Mucosa of gallbladder (tissue), 1 donor: ENCODE results near the gene SENP2. TPM values are rescaled to one million over a fixed set of nuclear protein-coding genes. Genes with fewer than 3 reads are reported as not detected.
"Not testable (repeated sequence)": the region's sequence is repeated elsewhere in the genome, so short reads cannot be mapped to it uniquely, and the experiment has no call there.

Source experiments
- DNase-seq: peaks from one replicate; pipeline ENCODE4 v3.0.0-alpha.2; 2020; ENCODE audit warnings: low spot score
- total RNA-seq: library from RNA; stranded (reverse); gene quantifications from one replicate; pipeline ENCODE4 v1.2.1, GENCODE V29; 2021
- donor health status: DM: no; HTN: no; CAD: no.

Gene SENP2
- 35.3 TPM for total RNA-seq

DNA sequence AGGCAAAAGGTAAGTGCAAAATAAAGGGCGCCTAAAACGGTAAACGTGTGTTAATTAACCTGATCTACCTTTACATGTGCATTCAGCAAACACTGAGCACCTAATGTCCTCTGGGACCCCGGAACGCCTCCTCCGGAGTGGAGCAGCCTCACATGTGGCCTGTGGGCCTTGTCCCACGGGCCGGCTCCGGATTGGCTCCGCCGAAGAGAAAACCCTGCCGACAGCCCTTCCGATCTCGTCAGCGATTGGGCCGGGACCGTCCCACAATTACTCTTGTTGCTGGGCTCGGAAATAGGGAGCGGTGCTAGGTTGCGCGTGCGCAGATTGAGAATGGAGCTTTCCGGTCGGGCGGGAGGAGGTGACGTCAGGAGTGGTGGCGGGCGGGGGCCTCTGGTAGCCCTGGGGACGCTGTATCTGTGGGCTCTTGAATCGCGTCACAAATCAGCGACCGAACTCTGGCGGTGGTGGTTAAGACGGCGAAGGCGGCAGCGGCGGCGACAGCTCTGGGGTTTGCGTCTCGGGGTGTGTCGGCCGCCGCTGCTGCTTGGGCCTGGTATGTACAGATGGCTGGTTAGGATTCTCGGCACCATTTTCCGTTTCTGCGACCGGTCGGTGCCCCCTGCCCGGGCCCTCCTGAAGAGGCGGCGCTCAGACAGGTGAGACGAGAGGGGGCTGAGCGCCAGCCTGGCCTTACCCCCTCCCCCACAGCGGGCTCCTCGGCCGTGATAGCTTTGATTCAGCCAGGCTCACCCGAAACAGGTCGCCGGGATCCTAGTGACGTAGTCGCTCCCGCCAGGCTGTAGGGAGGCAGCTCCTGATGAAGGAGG lies at the start of gene SENP2:
SENP2 (plus strand) TSS at position 437 of the 827 bp plus-strand sequence; CDS start at position 556, 119 bp downstream.
- peak; percentile 99 for DNase-seq

DNA sequence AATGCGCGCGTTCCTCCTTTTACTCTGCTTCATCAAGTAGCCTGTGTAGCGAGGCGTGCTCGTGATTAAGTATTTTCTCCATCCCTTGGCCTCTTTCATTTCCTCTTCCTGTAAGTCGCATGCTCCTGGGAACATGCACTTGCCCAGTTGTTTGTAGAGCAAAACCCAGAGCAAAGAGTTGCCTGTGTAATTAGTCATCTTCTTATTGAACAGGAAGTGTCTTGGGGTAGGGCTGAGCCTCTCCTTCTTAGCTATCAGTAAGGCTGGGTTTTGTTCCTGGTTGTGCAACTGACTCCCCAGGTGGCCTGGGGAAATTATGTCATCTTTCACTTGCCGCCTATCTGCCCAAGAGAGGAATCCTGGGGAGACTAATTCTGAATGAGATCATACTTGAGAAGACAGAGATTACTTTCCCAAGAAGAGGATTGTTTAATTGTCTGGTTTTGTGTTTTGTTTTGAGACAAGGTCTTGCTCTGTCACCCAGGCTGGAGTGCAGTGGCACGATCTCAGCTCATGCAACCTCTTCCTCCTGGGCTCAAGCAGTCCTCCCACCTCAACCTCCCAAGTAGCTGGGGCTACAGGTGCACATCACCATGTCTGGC lies 48.6 kb upstream of the SENP2 start:
- DNase-seq = peak; percentile 86

DNA sequence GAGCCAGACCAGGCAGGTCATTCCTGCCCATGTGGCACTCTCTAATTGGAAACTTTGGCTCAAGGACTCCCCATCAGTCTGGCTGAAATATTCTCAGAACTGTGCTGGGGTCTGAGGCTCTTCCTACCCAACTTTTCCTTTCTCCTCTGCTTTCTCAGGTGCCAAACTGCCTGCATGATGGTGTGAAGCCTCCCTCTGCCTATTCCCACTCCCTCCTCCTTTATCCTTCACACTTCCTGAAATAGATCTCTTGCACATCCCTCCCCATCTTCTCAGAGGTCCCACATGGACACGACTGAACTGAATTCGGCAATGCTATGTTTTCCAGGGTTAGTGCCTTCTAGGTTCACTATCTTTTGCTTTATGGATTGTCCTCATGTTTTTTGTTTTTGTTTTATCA lies 46.2 kb upstream of the SENP2 start:
- no peak for DNase-seq

DNA sequence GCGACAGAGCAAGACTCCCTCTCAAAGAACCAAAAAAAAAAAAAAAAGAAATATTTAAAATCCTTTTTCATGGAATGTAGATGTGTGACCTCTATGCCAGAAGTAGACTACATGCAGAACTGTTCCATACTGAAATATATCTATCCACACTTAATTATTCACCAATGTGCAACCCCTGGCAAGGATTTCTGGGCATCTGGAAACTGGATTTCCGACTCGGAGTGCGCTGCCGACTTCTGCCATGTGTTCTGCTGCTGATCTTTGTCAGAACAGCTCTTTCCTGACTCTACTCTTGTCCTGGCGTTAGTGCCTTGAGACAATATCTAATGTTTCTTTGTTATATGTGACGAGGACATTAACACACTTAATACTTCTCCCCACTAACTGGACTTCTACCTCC lies 45.4 kb upstream of the SENP2 start:
- no peak for DNase-seq

DNA sequence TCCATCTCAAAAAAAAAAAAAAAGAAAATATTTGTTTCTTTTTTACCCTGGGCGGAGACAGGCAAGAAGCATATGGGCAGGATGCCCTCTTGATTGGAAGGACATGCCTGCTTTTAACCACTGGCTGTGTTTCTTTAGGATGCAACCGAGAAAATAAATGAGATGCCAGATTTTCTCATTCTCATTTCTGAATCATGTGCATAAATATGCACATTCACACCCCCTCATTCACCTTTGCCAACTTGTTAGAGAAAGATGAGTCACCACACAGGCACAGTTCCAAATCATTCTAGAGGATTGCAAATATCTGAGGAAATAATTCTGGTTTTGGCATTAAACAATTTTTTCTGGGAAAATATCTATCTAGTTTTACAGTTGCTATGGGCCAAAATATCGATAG lies 37.0 kb upstream of the SENP2 start:
- DNase-seq = peak; percentile 75

DNA sequence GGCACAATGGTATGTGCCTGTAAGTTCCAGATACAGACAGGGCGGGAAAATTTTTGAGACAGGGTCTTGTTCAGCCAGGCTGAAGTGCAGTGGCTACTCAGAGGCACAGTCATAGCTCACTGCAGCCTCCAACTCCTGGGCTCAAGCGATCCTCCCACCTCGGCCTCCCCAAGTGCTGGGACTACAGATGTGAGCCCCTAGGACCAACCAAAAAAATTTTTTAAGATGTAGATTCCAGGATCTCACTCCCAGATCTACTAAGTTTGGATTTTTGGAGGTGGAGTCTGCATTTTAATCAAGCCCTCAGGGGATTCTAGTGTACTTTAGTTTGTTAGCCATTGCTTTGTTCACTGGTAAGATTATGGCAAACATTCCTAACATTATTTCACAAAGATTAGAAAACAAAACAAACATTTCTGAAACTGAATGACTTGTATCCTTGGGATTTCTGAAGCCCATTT lies 36.4 kb upstream of the SENP2 start:
- DNase-seq = no peak

DNA sequence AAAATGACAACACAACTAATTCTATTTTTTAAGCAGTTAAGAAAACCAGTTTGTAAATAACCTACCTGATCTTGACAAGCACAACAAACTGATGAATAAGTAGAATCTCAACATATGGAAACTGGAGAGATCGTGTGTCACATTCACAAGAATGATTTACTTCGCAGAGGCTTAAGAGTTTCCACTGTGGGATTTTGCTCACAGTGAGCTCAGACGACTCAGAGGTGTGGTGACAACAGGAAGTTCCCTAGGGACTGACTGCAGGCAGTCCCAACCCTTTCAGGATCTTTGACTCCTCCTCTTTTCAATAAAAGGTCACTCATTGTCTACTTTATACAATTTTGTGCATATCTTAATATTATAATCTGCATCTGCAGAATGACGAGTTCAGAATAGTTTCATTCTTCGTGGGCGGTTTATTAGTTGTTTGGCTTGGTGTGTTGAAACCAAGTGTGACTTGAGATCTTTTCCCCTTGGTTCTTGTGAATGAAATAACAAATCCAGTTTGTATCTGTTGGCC lies 33.7 kb upstream of the SENP2 start, which contains the start of gene LIPH:
LIPH (minus strand) TSS at position 231 of the 520 bp plus-strand sequence; CDS start at position 114, 117 bp downstream.
- peak; percentile 49 for DNase-seq

DNA sequence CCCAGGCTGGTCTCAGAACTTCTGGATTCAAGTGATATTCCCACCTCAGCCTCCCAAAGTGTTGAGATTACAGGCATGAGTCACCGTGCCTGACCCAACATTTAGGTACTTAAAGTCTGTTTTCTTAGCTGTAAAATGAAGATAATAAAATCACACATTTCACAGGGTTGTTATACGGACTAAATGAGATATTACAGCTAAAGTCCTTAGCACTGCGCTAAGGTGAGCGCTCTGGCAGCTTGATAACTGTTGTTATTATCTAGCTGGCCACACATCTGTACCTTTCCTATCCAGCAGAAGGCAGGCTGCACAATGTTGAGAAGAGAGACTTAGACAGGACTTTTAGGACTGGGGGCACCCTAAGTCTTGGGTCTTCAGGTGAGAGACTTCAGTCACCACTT lies 31.0 kb upstream of the SENP2 start:
- DNase-seq = no peak

- DNase-seq = no peak
These were observed 30.2 kb upstream of the SENP2 start for GRCh38 chr3:185555860-185556347.

DNA sequence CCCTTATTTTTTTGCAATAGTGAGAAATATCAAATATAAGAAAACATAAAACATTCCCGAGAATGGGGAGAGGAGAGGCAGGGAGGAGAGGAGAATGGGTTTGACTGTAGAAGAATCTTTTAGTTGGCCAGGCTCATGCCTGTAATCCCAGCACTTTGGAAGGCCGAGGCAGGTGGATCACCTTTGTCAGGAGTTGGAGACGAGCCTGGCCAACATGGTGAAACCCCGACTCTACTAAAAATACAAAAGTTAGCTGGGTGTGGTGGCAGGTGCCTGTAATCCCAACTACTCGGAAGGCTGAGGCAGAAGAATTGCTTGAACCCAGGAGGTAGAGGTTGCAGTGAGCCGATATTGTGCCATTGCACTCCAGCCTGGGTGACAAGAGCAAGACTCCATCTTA lies 29.5 kb upstream of the SENP2 start:
- DNase-seq = not testable (repeated sequence)

- DNase-seq = peak; percentile 86
These were observed 27.7 kb upstream of the SENP2 start for GRCh38 chr3:185558395-185558794.

DNA sequence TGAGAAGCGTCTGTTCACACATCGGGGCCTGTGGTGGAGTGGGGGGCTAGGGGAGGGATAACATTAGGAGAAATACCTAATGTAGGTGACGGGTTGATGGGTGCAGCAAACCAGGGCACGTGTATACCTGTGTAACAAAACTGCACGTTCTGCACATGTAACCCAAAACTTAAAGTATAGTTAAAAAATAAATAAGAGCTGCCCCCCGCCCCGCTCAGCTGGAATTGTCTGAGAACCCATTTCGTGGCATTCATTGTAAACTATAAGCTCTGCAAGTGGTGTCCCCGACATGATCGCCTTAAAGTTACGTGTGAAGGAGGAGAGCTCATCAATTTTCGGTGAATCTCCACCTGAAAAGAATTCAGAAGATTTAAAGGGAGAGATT lies 26.4 kb upstream of the SENP2 start:
- DNase-seq = no peak

DNA sequence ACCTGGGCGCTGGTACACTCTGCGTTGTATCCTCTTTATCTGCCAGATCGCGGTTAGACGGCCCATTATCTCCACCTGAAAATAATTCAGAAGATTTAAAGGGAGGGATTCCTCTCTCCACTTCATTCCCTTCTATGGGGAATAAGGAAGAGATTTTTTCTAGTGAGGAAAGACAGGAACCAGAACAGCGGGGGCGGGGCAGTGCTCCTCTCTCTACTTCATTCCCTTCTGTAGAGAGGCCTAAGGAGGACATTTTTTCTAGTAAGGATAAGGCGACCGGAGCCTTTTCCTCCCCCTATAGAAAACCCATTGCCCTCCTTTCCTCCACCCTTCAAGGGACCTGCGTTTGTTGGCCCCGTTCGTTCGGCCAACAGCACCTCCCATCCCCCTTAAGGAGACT lies 25.4 kb upstream of the SENP2 start:
- DNase-seq = no peak

DNA sequence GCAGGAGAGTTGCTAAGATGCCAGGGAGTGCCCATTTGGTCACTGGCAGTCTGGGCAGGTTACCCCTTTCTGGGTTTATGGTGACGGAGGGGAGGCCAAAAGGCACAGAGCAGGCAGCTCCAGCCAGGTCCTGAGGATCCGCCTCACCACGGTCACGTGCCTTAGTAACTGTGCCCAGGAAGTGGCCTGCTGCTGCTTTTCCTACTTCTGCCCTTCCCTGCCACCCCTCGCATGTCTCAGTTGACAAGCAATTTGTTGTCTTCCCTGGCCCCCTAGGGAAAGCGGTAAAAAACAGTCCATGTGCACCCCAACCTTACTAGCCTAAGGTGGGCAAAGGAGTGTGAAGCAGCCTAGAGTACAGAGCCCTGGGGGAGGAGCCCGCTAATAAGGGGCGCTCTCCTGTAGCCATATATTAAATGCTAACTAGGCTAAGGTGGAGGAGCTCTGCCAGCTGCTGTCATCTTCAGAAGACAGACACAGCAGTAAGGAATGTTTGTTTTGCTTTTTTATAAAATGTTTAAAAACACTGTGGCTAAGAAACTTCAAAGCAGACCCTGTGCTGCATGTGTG lies 24.6 kb upstream of the SENP2 start:
- peak; percentile 42 for DNase-seq

DNA sequence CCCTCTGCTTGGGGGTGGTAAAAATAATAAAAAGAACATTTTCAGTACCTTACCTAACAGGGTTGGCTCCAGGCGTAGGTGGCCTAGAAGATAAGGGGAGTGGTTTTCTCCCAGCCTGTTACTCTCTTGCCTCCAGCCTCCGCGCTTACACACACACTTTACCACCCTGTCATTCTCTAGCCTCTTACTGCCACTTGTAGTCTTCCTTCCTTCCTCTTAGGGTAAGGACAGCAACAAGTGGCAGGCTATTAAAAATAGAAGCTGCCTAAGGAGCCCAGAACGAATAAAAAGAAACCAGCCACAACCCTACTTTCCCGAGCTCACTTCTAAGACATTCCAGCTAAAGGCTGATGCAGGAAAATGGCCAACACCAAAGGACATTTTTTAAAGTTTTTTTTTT lies 24.1 kb upstream of the SENP2 start:
- DNase-seq = no peak

GRCh38 chr3:185572183-185572582 lies 13.9 kb upstream of the SENP2 start:
- DNase-seq = no peak

DNA sequence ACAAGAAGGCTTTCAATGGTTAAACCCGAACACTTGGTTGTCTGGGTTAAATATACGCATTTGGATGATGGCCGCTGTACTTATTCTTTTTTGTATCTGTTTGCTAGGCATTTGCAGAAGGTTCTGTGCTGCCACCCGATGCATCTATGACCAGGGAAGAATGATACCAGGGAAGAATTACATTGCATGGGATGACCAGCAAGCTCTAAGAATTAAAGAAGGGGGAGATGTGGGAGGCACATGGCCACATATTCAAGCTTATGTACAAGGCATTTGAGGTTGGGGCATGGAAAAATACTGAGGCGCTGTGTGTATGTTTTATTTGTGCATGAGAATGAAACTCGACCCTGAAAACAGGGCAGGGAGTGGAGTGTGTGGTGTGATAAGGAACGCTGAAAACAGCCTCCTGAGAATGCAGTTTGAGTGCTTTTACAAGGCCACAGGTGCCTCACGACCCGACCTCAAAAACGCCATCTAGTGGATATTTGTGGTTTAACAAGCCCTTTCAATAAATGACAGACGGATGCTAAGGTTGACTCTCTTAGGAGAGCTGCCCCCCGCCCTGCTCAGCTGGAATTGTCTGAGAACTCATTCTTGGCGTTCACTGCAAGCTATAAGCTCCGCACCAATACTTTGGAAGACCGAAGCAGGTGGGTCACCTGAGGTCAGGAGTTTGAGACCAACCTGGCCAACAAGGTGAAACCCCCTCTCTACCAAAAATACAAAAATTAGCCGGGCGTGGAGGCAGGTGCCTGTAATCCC lies 10.8 kb upstream of the SENP2 start:
- DNase-seq = not testable (repeated sequence)

GRCh38 chr3:185582236-185582635 lies 3.9 kb upstream of the SENP2 start:
- no peak for DNase-seq

DNA sequence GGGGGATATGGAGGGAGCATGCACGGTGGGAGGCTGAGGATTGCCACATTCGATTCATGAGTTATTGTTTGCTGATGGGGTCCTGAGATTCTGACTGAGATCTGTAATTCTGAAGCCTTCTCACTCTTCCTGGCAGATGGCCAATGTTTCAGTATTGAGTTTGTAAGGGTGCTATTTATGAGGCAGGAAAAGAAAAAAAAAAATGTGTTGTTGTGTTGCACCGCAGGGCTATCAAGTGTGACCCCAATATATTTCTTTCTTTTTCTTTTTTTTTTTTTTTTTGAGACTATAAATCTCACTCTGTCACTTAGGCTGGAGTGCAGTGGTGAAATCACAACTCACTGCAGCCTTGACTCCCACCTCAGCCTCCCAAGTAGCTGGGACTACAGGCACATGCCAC lies 3.2 kb upstream of the SENP2 start:
- DNase-seq = no peak

GRCh38 chr3:185583925-185584324 lies 2.2 kb upstream of the SENP2 start:
- DNase-seq = no peak

DNA sequence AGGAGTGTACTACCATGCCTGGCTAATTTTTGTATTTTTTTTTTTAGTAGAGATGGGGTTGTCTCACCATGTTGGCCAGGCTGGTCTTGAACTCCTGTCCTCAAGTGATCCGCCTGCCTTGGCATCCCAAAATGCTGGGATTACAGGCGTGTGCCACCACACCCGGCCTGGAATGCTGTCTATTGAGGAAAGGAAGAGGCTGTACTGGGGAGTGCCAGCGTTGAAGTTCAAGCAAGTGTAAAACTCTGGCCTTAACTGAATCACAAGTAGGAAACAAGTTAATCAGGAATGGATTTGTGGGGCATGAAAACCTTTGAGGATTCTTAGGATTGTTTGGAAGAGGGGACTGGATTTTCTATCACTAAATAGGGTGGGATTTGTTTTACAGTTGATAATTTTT lies 1.4 kb upstream of the SENP2 start:
- no peak for DNase-seq

GRCh38 chr3:185585518-185585858 lies 607 bp upstream of the SENP2 start:
- DNase-seq = no peak
